HG03354 (cell line): ENCODE measurements around the gene GGCT.
"Not testable (repeated sequence)": the region's sequence is repeated elsewhere in the genome, so short reads cannot be mapped to it uniquely, and the experiment has no call there.

Experiments
- ATAC-seq: cut with Tn5 transposase; IDR thresholded peaks from one replicate; pipeline ENCODE4 v1.9.1; 2021; ENCODE audit warnings: mild to moderate bottlenecking; ENCODE audit not compliant: unreplicated experiment, poor library complexity, severe bottlenecking

Gene GGCT

GRCh38 chr7:30521532-30521931 lies 16.9 kb upstream of the GGCT start:
- no peak for ATAC-seq

GRCh38 chr7:30519122-30519521 lies 14.5 kb upstream of the GGCT start:
- no peak for ATAC-seq

GRCh38 chr7:30515761-30516160 lies 11.1 kb upstream of the GGCT start:
- no peak for ATAC-seq

GRCh38 chr7:30514776-30515175 lies 10.1 kb upstream of the GGCT start:
- ATAC-seq = no peak

GRCh38 chr7:30514177-30514576 lies 9.5 kb upstream of the GGCT start:
- no peak for ATAC-seq

- ATAC-seq = no peak
These were observed 9.1 kb upstream of the GGCT start for GRCh38 chr7:30513762-30514161.

- ATAC-seq = no peak
These were observed 7.5 kb upstream of the GGCT start for GRCh38 chr7:30511973-30512662.

- ATAC-seq = no peak
These were observed 6.9 kb upstream of the GGCT start for GRCh38 chr7:30511494-30511893.

GRCh38 chr7:30510124-30511075 lies 5.8 kb upstream of the GGCT start:
- peak; percentile 68 for ATAC-seq

- not testable (repeated sequence) for ATAC-seq
These were observed 4.7 kb upstream of the GGCT start for GRCh38 chr7:30509171-30509857.

- not testable (repeated sequence) for ATAC-seq
These were observed 2.8 kb upstream of the GGCT start for GRCh38 chr7:30507346-30507900.

GRCh38 chr7:30505174-30505697 lies 607 bp upstream of the GGCT start:
- ATAC-seq = peak; percentile 23

- ATAC-seq = no peak
These were observed 1.1 kb downstream of the GGCT start for GRCh38 chr7:30503274-30504212.

- ATAC-seq = no peak
These were observed 2.0 kb downstream of the GGCT start for GRCh38 chr7:30502470-30503251.

- ATAC-seq = no peak
These were observed 3.4 kb downstream of the GGCT start for GRCh38 chr7:30501264-30501663.

- no peak for ATAC-seq
These were observed 11.4 kb downstream of the GGCT start for GRCh38 chr7:30493228-30493627.

- ATAC-seq = no peak
These were observed 13.2 kb downstream of the GGCT start for GRCh38 chr7:30491417-30491816.

- ATAC-seq = no peak
These were observed 17.3 kb downstream of the GGCT start for GRCh38 chr7:30487371-30487770.
